ENCODE results near the gene E2F3. TPM values are rescaled to one million over a fixed set of nuclear protein-coding genes. Genes with fewer than 3 reads are reported as not detected.

E2F3 gene
- polyA plus RNA-seq, 3 donors: 7.5 to 14.6 (median 8.9) TPM

GRCh38 chr6:20360471-20361119 lies 41.1 kb upstream of the E2F3 start:
- no peaks in the 10 kb centered on the region for H3K79me2 ChIP-seq (ENCODE audit: insufficient read depth, low read length)
- peaks cover 0 to 13% (median 6%) of the 10 kb centered on the region in 7 donors for H3K9me3 Mint-ChIP-seq
- H3K4me2 ChIP-seq (replicated peaks; ENCODE audit: extremely low read depth, low read length, poor library complexity, severe bottlenecking): no peak overlapping the region
- H3K36me3 Mint-ChIP-seq: no peaks in the 10 kb centered on the region
- no peak overlapping the region for H3K27ac Mint-ChIP-seq
- intact Hi-C loops (cut with micrococcal nuclease): no loop called here
- H3K27me3 Mint-ChIP-seq (ENCODE audit: low read depth in 3 of 3): peaks cover 0 to 6% (median 3%) of the 10 kb centered on the region in 3 donors
- no peaks in the 10 kb centered on the region for H4K20me1 ChIP-seq (ENCODE audit: insufficient read depth, low read length)
- H3K9me3 ChIP-seq (replicated peaks in 1 of 2; ENCODE audit: control insufficient read depth in 1 of 2, insufficient read depth in 1 of 2, low read length in 2 of 2): peaks cover 0 to 3% of the 10 kb centered on the region in 2 donors
- H3K27me3 ChIP-seq (ENCODE audit: control insufficient read depth in 2 of 2, insufficient read depth in 2 of 2, low read length in 2 of 2): no peaks in the 10 kb centered on the region
- H3K4me1 ChIP-seq (ENCODE audit: control insufficient read depth in 1 of 2, insufficient read depth in 2 of 2, low read length in 2 of 2): no peaks in the 10 kb centered on the region
- no peak overlapping the region for H3K27ac ChIP-seq (ENCODE audit: low read depth in 1 of 2, low read length in 2 of 2)
- WGBS (ENCODE audit: insufficient coverage): 86% methylated on average over 2 of the region's 6 CpGs
- TF ChIP-seq CTCF (IDR thresholded peaks at IDR 0.05): no peak
- H3K4me3 ChIP-seq (replicated peaks in 1 of 3; ENCODE audit: low read depth in 2 of 3, low read length in 3 of 3): no peak overlapping the region
- H2AFZ ChIP-seq (ENCODE audit: insufficient read depth, low read depth, low read length, poor library complexity, severe bottlenecking): no peak overlapping the region
- no peaks in the 10 kb centered on the region for H3K36me3 ChIP-seq (replicated peaks in 1 of 2; ENCODE audit: control insufficient read depth in 1 of 2, insufficient read depth in 2 of 2, low read length in 2 of 2)
- H3K4me1 Mint-ChIP-seq: no peaks in the 10 kb centered on the region
- DNase-seq: no peak
- no peak overlapping the region for H3K9ac ChIP-seq (ENCODE audit: insufficient read depth, low read length, poor library complexity, severe bottlenecking)
- no peak overlapping the region for H3K4me3 Mint-ChIP-seq

- Mint-ChIP-seq H3K9me3 (peaks cover 0 to 8% (median 2%) of the 10 kb centered on the region in 7 donors), H3K27ac (no peak overlapping the region), H3K36me3 (no peaks in the 10 kb centered on the region), H3K27me3 (ENCODE audit: low read depth in 3 of 3) (peaks cover 2 to 6% (median 4%) of the 10 kb centered on the region in 3 donors), H3K4me3 (no peak overlapping the region), H3K4me1 (peaks cover 8% of the 10 kb centered on the region)
- Histone ChIP-seq H2AFZ (ENCODE audit: insufficient read depth, low read depth, low read length, poor library complexity, severe bottlenecking) (no peak overlapping the region), H3K4me2 (replicated peaks; ENCODE audit: extremely low read depth, low read length, poor library complexity, severe bottlenecking) (no peak overlapping the region), H3K9ac (ENCODE audit: insufficient read depth, low read length, poor library complexity, severe bottlenecking) (no peak overlapping the region), H3K36me3 (replicated peaks in 1 of 2; ENCODE audit: control insufficient read depth in 1 of 2, insufficient read depth in 2 of 2, low read length in 2 of 2) (no peaks in the 10 kb centered on the region), H3K9me3 (replicated peaks in 1 of 2; ENCODE audit: control insufficient read depth in 1 of 2, insufficient read depth in 1 of 2, low read length in 2 of 2) (no peaks in the 10 kb centered on the region), H3K27me3 (ENCODE audit: control insufficient read depth in 2 of 2, insufficient read depth in 2 of 2, low read length in 2 of 2) (no peaks in the 10 kb centered on the region), H3K27ac (ENCODE audit: low read depth in 1 of 2, low read length in 2 of 2) (no peak overlapping the region), H3K4me3 (replicated peaks in 1 of 3; ENCODE audit: low read depth in 2 of 3, low read length in 3 of 3) (no peak overlapping the region), H3K4me1 (ENCODE audit: control insufficient read depth in 1 of 2, insufficient read depth in 2 of 2, low read length in 2 of 2) (peaks cover 5 to 8% of the 10 kb centered on the region in 2 donors), H3K79me2 (ENCODE audit: insufficient read depth, low read length) (no peaks in the 10 kb centered on the region), H4K20me1 (ENCODE audit: insufficient read depth, low read length) (no peaks in the 10 kb centered on the region)
- intact Hi-C loops (cut with micrococcal nuclease): no loop called here
- no peak for TF ChIP-seq CTCF (IDR thresholded peaks at IDR 0.05)
- no CpG with 5 or more reads among the region's 1 CpG for WGBS (ENCODE audit: insufficient coverage)
- DNase-seq: no peak
Measured at GRCh38 chr6:20362623-20363022, 39.1 kb upstream of the E2F3 start.

All from CD14-positive monocyte (primary cell).